Measurements from ENCODE around the gene REEP6.

REEP6 gene

DNA sequence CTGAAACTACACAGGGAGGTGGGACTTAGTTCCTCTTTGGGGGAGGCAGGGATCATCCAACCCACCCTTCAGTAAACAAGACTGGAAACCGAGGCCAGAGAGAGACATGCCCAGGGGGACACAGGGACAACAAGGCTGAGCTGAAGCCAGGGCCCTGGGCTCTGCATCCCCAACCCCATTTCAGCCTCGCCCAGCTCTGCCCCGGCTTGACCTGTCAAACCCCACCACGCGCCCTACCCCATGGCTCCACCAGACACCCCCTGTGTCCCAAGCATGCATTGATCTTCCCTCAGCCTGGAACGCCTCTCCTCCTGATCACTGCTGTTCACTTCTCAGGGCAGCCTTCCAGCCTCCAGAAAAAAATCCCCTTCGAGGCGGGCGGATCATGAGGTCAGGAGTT lies 43.0 kb upstream of the REEP6 start:
- TF ChIP-seq, protein P1, sequence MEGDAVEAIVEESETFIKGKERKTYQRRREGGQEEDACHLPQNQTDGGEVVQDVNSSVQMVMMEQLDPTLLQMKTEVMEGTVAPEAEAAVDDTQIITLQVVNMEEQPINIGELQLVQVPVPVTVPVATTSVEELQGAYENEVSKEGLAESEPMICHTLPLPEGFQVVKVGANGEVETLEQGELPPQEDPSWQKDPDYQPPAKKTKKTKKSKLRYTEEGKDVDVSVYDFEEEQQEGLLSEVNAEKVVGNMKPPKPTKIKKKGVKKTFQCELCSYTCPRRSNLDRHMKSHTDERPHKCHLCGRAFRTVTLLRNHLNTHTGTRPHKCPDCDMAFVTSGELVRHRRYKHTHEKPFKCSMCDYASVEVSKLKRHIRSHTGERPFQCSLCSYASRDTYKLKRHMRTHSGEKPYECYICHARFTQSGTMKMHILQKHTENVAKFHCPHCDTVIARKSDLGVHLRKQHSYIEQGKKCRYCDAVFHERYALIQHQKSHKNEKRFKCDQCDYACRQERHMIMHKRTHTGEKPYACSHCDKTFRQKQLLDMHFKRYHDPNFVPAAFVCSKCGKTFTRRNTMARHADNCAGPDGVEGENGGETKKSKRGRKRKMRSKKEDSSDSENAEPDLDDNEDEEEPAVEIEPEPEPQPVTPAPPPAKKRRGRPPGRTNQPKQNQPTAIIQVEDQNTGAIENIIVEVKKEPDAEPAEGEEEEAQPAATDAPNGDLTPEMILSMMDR (IDR thresholded peaks at IDR 0.05; ENCODE audit: borderline replicate concordance, insufficient read depth, low read depth, low read length), result no peak
- no peak overlapping the region for H3K4me3 ChIP-seq (ENCODE audit: low read depth, low read length)

DNA sequence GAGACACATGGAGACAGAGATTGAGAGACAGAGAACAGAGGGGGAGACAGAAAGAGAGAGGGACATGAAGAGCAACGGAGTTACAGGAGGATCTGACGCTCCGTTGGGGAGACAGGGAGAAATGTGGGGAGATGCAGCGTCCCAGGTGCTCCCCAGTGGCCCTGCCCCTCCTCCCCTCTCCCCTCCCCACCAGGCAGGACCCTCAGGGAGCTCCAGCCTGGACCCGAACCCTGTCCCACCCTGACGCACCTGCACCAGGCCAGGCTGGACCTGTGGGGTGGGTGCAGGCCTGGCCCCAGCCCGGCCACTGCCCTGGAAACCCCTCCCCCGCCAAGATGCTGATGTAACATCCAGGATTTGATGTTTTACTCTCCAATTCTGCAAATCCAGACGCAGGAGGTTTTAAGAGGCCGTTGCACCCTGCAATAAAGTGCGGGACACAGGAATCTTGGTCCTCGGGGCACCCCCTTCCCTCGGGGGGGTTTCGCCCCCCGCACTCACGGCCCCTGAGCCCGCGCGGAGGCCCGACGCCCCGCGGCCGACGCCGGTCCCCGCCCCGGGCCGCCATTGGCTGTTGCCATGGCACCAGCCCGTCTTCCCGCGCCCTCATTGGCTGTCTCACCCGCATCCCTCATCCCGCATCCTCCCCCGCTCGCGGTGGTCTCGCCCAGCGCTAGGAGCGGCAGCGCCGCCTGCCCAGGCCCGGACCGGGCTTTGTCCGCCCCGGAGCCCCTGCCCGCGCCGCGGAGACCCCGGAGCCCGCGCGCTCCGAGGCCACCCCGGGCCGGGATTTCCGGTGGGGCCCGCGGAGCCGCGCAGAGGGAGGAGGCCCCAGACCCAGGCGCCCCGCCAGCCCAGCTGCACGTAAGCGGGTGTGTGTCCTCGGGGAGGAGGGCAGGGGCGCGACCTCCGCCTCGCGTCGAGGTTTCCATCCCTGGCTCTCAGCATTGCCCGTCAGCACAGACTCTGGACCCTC lies 41.2 kb upstream of the REEP6 start, which contains the start of gene APC2:
APC2 (plus strand) TSS at position 655 of the 976 bp plus-strand sequence. CDS start 2,881 bp downstream, outside the sequence.
- TF ChIP-seq, protein P1 (IDR thresholded peaks at IDR 0.05; ENCODE audit: borderline replicate concordance, insufficient read depth, low read depth, low read length), result no peak
- H3K4me3 ChIP-seq (ENCODE audit: low read depth, low read length), result no peak within 1 kb of the TSS

DNA sequence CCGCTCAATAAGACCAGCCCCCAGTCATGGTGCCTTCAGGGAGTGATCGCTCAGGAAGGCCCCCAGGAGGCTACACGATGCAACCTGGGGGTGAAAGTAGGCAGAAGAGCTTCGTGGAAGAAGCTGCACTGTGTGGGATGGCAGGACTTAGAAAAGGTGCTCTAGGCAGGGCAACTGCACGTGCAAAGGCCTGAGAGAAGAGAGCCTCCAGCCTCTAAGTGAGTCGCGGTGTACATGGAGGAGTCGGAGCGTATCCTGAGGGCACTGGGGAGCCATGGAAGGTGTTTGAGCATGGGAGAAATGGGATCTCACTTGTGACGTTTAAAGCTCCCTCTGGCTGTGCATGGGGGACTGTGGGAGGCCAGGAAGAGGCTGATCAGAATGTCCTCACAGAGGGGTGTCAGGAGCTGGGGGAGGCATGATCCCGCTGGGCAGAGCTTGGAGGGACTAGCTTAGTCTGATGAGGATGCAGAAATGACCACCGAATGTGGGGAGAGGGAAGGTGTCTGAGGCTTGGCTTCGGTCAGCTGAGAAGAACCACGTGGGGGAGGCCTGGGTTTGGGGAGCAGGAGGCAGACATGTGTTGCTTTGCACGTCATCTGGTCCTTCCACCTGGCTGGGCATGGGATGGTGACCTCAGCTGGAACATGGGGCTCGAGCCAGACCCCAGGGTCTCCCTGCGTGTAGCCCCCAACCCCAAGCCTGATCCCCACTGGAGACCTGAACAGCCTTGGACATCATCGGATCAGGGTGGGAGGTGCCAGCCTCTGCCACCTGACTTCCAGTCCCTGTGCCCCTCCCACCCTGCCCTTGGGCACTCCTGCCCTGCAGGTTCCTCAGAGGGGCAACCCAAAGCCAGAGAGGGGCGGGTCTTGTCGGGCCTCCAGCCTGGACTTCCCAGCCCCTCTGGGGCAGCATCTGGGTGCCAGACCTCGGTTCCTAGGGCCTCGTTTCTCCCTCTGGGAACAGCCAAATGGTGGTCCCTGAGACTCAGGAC lies 39.9 kb upstream of the REEP6 start:
- no peak overlapping the region for H3K4me3 ChIP-seq (ENCODE audit: low read depth, low read length)
- TF ChIP-seq, protein P1 (IDR thresholded peaks at IDR 0.05; ENCODE audit: borderline replicate concordance, insufficient read depth, low read depth, low read length), result no peak

DNA sequence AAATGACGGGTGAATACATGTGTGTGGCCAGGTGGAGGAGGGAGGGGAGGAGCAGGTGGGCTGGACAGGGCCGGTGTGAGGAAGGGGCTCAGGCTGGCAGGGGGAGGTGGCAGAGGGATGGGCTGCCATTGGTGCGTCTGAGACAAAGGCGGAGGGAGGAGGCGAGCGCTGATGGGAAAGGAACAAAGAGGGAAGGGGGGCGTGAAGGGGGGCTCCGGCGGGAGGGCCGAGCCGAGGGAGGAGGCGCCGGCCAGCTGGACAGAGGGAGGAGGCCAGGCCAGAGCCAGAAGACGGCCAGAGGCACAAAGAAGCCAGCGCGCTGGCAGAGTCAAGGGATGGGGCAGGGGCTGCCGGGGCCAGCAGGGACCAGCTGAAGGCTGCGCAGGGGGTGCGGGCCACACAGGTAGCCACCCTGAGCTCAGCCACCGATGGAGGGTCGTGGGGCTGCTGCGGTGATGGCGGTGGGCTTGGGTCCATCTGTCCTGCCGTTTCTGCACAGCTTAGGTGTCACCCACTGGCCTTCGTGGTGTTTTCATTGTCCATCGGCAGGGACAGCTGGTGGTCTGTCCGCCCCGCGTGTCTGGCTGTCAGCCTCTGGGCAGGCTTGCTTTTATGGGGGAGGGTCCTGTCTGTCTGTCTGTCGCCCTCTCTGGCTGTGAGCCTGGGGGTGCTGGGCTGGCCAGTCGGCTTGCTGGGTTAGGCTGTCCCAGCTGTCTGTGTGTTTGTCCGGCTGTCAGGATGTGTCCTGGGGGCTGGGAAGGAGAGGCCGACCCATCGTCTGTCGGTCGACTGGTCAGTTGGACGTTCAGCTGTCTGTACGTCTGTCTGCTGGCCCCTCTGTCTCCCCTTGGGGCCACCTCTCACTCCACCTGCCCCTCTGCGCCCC lies 38.8 kb upstream of the REEP6 start:
- H3K4me3 ChIP-seq (ENCODE audit: low read depth, low read length), result no peak overlapping the region
- TF ChIP-seq, protein P1 (IDR thresholded peaks at IDR 0.05; ENCODE audit: borderline replicate concordance, insufficient read depth, low read depth, low read length), result no peak

DNA sequence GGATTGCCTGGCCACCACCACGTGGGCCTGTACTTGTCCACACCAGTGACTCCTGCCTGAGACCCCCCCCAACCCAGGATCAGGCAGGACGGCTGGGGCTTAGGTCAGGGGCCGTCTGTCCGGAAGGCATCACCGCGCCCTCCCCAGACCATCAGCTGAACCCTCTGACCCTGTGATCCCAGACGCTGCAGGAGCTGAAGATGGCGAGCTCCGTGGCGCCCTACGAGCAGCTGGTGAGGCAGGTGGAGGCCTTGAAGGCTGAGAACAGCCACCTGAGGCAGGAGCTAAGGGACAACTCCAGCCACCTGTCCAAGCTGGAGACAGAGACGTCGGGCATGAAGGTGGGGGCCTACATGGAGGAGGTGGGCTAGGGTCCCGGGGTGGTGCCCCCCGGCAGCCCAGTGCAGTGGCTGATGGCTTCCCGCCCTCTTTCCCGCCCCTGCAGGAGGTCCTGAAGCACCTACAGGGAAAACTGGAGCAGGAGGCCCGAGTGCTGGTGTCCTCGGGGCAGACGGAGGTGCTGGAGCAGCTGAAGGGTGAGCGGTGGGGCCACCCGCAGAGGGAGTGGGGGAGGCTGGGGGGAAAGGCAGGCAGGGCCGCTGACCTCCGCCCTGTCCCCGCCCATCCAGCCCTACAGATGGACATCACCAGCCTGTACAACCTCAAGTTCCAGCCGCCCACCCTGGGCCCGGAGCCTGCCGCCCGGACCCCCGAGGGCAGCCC lies 38.0 kb upstream of the REEP6 start:
- TF ChIP-seq, protein P1 (IDR thresholded peaks at IDR 0.05; ENCODE audit: borderline replicate concordance, insufficient read depth, low read depth, low read length), result no peak
- no peak overlapping the region for H3K4me3 ChIP-seq (ENCODE audit: low read depth, low read length)
